Posterior vena cava (tissue), 2 donors: Measurements from ENCODE around the gene TTLL10. TPM values are rescaled to one million over a fixed set of nuclear protein-coding genes. Genes with fewer than 3 reads are reported as not detected.
A peak's percentile ranks its signal among the peaks of the same experiment; 100 is the strongest.

Experiments
- DNase-seq: peaks from one replicate; pipeline ENCODE4 v3.0.0-alpha.2; 2020; ENCODE audit warnings: low spot score
- intact Hi-C, 2 donors: fragments of 100-400 bp; cut with DNase I; formaldehyde crosslinking; loops; one replicate each; pipeline versions ENCODE4 v1.14.1 to v1.14.2; 2022 to 2023
- total RNA-seq, 2 donors: library from RNA; stranded (reverse); fragmentation: NEBNext Ultra II Directional; extraction: Animal tissue kit (Norgen Biotek cat#: 25700); gene quantifications; one replicate each; pipeline ENCODE4 v1.2.1, GENCODE V29; 2021
- donor health status: DM: yes; HTN: yes; CAD: no.
- donor health status: DM: yes; HTN: yes; CAD: no.

TTLL10 gene
- total RNA-seq, 2 donors from 2014 or later: 0.19 TPM; not detected in 1

- DNase-seq: no peak
- intact Hi-C loops: no loop called here
Observed at GRCh38 chr1:1227386-1227785, 53.7 kb downstream of the TTLL10 start.

GRCh38 chr1:1228187-1228586, 54.5 kb downstream of the TTLL10 start:
- no peak for DNase-seq
- intact Hi-C loops: no loop called here

GRCh38 chr1:1228596-1229321, 55.1 kb downstream of the TTLL10 start:
- intact Hi-C loops: no loop called here
- no peak for DNase-seq

GRCh38 chr1:1229770-1230169, 56.1 kb downstream of the TTLL10 start:
- DNase-seq: no peak
- intact Hi-C loops: no loop called here

- intact Hi-C loops: no loop called here
- DNase-seq: no peak
Observed at GRCh38 chr1:1230656-1231399, 57.1 kb downstream of the TTLL10 start.

- intact Hi-C loops: no loop called here
- peak; percentile 99 for DNase-seq
Observed at GRCh38 chr1:1231400-1232207, 57.9 kb downstream of the TTLL10 start, which contains the start of gene SDF4. Gene SDF4 (minus strand): TSS chr1:1232001. CDS start chr1:1228772, 3,229 bp downstream.

GRCh38 chr1:1232208-1232795, 58.6 kb downstream of the TTLL10 start, which contains the start of gene B3GALT6:
Gene B3GALT6 (plus strand): TSS chr1:1232237. CDS start chr1:1232279, 42 bp downstream.
- intact Hi-C loops: no loop called here
- DNase-seq: no peak

- intact Hi-C loops: no loop called here
- DNase-seq: no peak
Observed at GRCh38 chr1:1232796-1233566, 59.3 kb downstream of the TTLL10 start.

GRCh38 chr1:1233567-1233892, 59.9 kb downstream of the TTLL10 start:
- no peak for DNase-seq
- intact Hi-C loops: no loop called here

GRCh38 chr1:1234180-1234808, 60.6 kb downstream of the TTLL10 start:
- intact Hi-C loops: no loop called here
- no peak for DNase-seq

GRCh38 chr1:1235016-1235744, 61.5 kb downstream of the TTLL10 start:
- DNase-seq: no peak
- intact Hi-C loops: no loop called here

- DNase-seq: no peak
- intact Hi-C loops: no loop called here
Observed at GRCh38 chr1:1236176-1236763, 62.6 kb downstream of the TTLL10 start.

GRCh38 chr1:1236945-1237873, 63.5 kb downstream of the TTLL10 start:
- intact Hi-C loops: no loop called here
- DNase-seq: no peak

GRCh38 chr1:1237874-1238701, 64.4 kb downstream of the TTLL10 start:
- intact Hi-C loops: no loop called here
- DNase-seq: no peak

- intact Hi-C loops: no loop called here
Observed at GRCh38 chr1:1238702-1239178, 65.1 kb downstream of the TTLL10 start.

More at GRCh38 chr1:1238702-1239178, 65.1 kb downstream of the TTLL10 start:
- no peak for DNase-seq
